Measurements from ENCODE around the gene AAGAB. TPM values are rescaled to one million over a fixed set of nuclear protein-coding genes. Genes with fewer than 3 reads are reported as not detected.

AAGAB gene
- total RNA-seq, 1 donor from 2014 or later = 20.9 TPM

DNA sequence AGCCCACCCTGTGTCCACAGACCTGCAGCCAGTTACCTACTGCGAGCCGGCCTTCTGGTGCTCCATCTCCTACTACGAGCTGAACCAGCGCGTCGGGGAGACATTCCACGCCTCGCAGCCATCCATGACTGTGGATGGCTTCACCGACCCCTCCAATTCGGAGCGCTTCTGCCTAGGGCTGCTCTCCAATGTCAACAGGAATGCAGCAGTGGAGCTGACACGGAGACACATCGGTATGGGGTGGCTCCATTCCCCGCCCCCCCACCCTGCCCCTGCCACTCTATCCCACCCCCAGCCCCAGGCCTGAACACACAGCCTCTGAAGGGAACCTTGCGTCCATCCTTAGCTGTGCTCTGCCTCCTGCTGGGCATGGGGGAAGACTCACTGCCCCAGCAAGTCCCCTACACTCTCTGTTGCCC lies 73.2 kb downstream of the AAGAB start:
- intact Hi-C loops (cut with micrococcal nuclease) = no loop called here
- no peak for DNase-seq
- TF ChIP-seq, protein P1, sequence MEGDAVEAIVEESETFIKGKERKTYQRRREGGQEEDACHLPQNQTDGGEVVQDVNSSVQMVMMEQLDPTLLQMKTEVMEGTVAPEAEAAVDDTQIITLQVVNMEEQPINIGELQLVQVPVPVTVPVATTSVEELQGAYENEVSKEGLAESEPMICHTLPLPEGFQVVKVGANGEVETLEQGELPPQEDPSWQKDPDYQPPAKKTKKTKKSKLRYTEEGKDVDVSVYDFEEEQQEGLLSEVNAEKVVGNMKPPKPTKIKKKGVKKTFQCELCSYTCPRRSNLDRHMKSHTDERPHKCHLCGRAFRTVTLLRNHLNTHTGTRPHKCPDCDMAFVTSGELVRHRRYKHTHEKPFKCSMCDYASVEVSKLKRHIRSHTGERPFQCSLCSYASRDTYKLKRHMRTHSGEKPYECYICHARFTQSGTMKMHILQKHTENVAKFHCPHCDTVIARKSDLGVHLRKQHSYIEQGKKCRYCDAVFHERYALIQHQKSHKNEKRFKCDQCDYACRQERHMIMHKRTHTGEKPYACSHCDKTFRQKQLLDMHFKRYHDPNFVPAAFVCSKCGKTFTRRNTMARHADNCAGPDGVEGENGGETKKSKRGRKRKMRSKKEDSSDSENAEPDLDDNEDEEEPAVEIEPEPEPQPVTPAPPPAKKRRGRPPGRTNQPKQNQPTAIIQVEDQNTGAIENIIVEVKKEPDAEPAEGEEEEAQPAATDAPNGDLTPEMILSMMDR (IDR thresholded peaks at IDR 0.05; ENCODE audit: borderline replicate concordance) = peak; percentile 12
- no peaks in the 10 kb centered on the region for H3K9me3 ChIP-seq (replicated peaks)
- H3K4me1 ChIP-seq = peaks cover 58% of the 10 kb centered on the region
- no peak overlapping the region for H3K27ac ChIP-seq (replicated peaks)
- H3K36me3 ChIP-seq = peaks cover 30% of the 10 kb centered on the region
- H3K27me3 ChIP-seq (ENCODE audit: low read depth) = no peaks in the 10 kb centered on the region
- H3K4me3 ChIP-seq = no peak overlapping the region

GRCh38 chr15:67180514-67181191 lies 73.8 kb downstream of the AAGAB start:
- peaks cover 30% of the 10 kb centered on the region for H3K36me3 ChIP-seq
- no peak overlapping the region for H3K27ac ChIP-seq (replicated peaks)

GRCh38 chr15:67180035-67180434 lies 74.4 kb downstream of the AAGAB start:
- Histone ChIP-seq H3K4me3 (no peak overlapping the region), H3K36me3 (peaks cover 32% of the 10 kb centered on the region), H3K4me1 (peaks cover 58% of the 10 kb centered on the region), H3K27me3 (ENCODE audit: low read depth) (no peaks in the 10 kb centered on the region), H3K9me3 (replicated peaks) (no peaks in the 10 kb centered on the region), H3K27ac (replicated peaks) (no peak overlapping the region)
- TF ChIP-seq, protein P1 (IDR thresholded peaks at IDR 0.05; ENCODE audit: borderline replicate concordance) = no peak
- no peak for DNase-seq
- intact Hi-C loops (cut with micrococcal nuclease) = no loop called here

More at GRCh38 chr15:67180514-67181191, 73.8 kb downstream of the AAGAB start:
- H3K27me3 ChIP-seq (ENCODE audit: low read depth) = no peaks in the 10 kb centered on the region
- TF ChIP-seq, protein P1 (IDR thresholded peaks at IDR 0.05; ENCODE audit: borderline replicate concordance) = no peak
- intact Hi-C loops (cut with micrococcal nuclease) = no loop called here
- no peak overlapping the region for H3K4me3 ChIP-seq
- no peak for DNase-seq
- no peaks in the 10 kb centered on the region for H3K9me3 ChIP-seq (replicated peaks)
- peaks cover 58% of the 10 kb centered on the region for H3K4me1 ChIP-seq

GRCh38 chr15:67179411-67179995 lies 75.0 kb downstream of the AAGAB start:
- peaks cover 32% of the 10 kb centered on the region for H3K36me3 ChIP-seq

DNA sequence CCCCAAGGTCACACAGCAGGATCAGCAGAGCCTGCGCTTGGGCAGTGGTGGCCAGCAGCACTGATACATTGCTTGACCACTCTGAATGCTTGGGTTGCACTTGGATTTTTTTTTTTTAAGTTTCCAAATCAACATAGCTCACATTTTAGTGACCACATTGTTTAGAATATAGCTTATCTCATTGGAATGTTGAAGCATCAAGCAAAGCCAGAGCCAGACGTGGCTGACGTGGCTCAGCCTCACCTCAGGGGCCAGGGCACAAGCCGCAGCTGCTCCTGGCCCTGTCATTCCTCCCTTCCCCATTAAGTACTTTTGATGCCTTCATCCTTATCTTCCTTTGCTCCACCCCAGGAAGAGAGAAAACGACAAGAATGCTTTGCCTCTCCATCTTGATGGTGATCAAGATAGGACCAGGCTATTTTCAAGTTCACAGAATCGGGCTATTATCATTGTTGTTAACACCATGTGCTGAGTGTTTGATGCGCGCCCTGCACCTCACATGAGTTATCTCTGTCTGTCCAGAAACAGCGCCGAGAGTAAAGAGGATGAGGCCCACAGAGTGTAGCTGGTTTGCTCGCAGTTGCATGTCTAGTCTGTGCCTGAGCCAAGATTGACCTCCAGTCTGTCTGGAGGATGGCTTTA lies 75.8 kb downstream of the AAGAB start:
- H3K4me3 ChIP-seq = no peak overlapping the region
- H3K27me3 ChIP-seq (ENCODE audit: low read depth) = no peaks in the 10 kb centered on the region
- peaks cover 49% of the 10 kb centered on the region for H3K4me1 ChIP-seq
- intact Hi-C loops (cut with micrococcal nuclease) = no loop called here
- no peak for DNase-seq
- peak overlapping the region; percentile 38 for H3K27ac ChIP-seq (replicated peaks)
- TF ChIP-seq, protein P1 (IDR thresholded peaks at IDR 0.05; ENCODE audit: borderline replicate concordance) = no peak
- H3K36me3 ChIP-seq = peaks cover 34% of the 10 kb centered on the region
- no peaks in the 10 kb centered on the region for H3K9me3 ChIP-seq (replicated peaks)

More at GRCh38 chr15:67179411-67179995, 75.0 kb downstream of the AAGAB start:
- intact Hi-C loops (cut with micrococcal nuclease) = no loop called here
- TF ChIP-seq, protein P1 (IDR thresholded peaks at IDR 0.05; ENCODE audit: borderline replicate concordance) = no peak
- H3K9me3 ChIP-seq (replicated peaks) = no peaks in the 10 kb centered on the region
- DNase-seq = no peak
- H3K4me1 ChIP-seq = peaks cover 57% of the 10 kb centered on the region
- no peaks in the 10 kb centered on the region for H3K27me3 ChIP-seq (ENCODE audit: low read depth)
- no peak overlapping the region for H3K27ac ChIP-seq (replicated peaks)
- no peak overlapping the region for H3K4me3 ChIP-seq
